ENCODE data around the gene MOSMO.

DNA sequence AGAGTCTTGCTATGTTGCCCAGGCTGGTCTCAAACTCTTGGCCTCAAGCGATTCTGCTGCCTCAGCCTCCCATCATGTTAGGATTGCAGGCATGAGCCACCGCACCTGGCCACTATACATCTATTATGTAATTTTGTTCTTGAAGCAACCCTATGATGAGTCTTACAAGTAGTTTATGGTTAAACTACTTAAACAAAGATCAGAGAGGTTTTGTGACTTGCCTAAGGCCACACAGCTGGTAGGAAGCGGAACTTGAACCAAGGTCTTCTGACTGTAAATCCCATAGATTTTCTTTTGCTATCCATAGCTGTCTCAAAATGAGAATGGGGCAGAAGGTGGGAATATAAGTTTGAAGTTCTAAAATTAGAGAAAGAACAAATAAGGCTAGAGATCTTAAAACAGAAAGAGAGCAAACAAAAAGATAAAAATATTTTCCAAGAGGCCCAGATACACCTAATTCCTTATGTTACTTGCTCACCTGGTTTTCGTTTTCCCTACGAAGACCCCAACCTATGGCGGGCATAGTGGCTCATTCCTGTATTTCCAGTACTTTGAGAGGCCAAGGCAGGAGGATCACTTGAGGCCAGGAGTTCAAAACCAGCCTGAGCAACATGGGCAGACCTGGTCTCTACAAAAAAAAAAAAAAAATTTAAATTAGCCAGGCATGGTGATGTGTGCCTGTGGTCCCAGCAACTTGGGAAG is 116.8 kb downstream of the MOSMO start:
- TF ChIP-seq, protein P1, sequence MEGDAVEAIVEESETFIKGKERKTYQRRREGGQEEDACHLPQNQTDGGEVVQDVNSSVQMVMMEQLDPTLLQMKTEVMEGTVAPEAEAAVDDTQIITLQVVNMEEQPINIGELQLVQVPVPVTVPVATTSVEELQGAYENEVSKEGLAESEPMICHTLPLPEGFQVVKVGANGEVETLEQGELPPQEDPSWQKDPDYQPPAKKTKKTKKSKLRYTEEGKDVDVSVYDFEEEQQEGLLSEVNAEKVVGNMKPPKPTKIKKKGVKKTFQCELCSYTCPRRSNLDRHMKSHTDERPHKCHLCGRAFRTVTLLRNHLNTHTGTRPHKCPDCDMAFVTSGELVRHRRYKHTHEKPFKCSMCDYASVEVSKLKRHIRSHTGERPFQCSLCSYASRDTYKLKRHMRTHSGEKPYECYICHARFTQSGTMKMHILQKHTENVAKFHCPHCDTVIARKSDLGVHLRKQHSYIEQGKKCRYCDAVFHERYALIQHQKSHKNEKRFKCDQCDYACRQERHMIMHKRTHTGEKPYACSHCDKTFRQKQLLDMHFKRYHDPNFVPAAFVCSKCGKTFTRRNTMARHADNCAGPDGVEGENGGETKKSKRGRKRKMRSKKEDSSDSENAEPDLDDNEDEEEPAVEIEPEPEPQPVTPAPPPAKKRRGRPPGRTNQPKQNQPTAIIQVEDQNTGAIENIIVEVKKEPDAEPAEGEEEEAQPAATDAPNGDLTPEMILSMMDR (IDR thresholded peaks at IDR 0.05): no peak
- no peak for TF ChIP-seq ZFX (IDR thresholded peaks at IDR 0.05; ENCODE audit: borderline replicate concordance)

Measured in 22Rv1 (cell line).